Glutamatergic neuron (in vitro differentiated cells): ENCODE measurements around the gene TEX51. TPM values are rescaled to one million over a fixed set of nuclear protein-coding genes. Genes with fewer than 3 reads are reported as not detected.

Experiments used
- DNase-seq: peaks from one replicate; pipeline ENCODE4 v3.0.0; 2022
- H3K27ac Mint-ChIP-seq: one replicate; pipeline ENCODE4 v1.8.0; 2020; ENCODE audit warnings: mild to moderate bottlenecking, mixed read lengths, inconsistent platforms; ENCODE audit not compliant: unreplicated experiment
- H3K27me3 Mint-ChIP-seq: one replicate; pipeline ENCODE4 v1.8.0; 2020; ENCODE audit warnings: mild to moderate bottlenecking, moderate library complexity, mixed read lengths, inconsistent platforms; ENCODE audit not compliant: unreplicated experiment
- H3K36me3 Mint-ChIP-seq: one replicate; pipeline ENCODE4 v1.8.0; 2020; ENCODE audit warnings: mild to moderate bottlenecking, mixed read lengths, inconsistent platforms; ENCODE audit not compliant: unreplicated experiment
- H3K4me1 Mint-ChIP-seq: one replicate; pipeline ENCODE4 v1.8.0; 2020; ENCODE audit warnings: mild to moderate bottlenecking, low read depth, mixed read lengths, inconsistent platforms; ENCODE audit not compliant: unreplicated experiment
- H3K4me3 Mint-ChIP-seq: one replicate; pipeline ENCODE4 v1.8.0; 2020; ENCODE audit warnings: mild to moderate bottlenecking, mixed read lengths, inconsistent platforms; ENCODE audit not compliant: unreplicated experiment
- H3K9me3 Mint-ChIP-seq: one replicate; pipeline ENCODE4 v1.8.0; 2020; ENCODE audit warnings: mild to moderate bottlenecking, moderate library complexity, mixed read lengths, inconsistent platforms; ENCODE audit not compliant: unreplicated experiment
- CTCF ChIP-seq: fragments of 200-600 bp; sonication (generic); IDR thresholded peaks from one replicate; pipeline ENCODE4 v1.5.0; 2021; ENCODE audit not compliant: partially characterized antibody, unreplicated experiment
- total RNA-seq: library from RNA; stranded (reverse); fragmentation: NEBNext Ultra II Directional; extraction: Animal tissue kit (Norgen Biotek cat#: 25700); gene quantifications from one replicate; pipeline ENCODE4 v1.2.1, GENCODE V29; 2021; ENCODE audit not compliant: unreplicated experiment

The TEX51 gene
- total RNA-seq, 1 donor from 2014 or later: not detected

GRCh38 chr2:126887506-126887905, 11.2 kb upstream of the TEX51 start:
- no peak for DNase-seq
- Mint-ChIP-seq H3K36me3 (no peaks in the 10 kb centered on the region), H3K4me3 (no peak overlapping the region), H3K4me1 (peaks cover 12% of the 10 kb centered on the region), H3K27ac (no peak overlapping the region), H3K27me3 (peaks cover 16% of the 10 kb centered on the region), H3K9me3 (peaks cover 13% of the 10 kb centered on the region)
- no peak for TF ChIP-seq CTCF

GRCh38 chr2:126888046-126888445, 10.6 kb upstream of the TEX51 start:
- Mint-ChIP-seq H3K36me3 (no peaks in the 10 kb centered on the region), H3K4me1 (peaks cover 12% of the 10 kb centered on the region), H3K9me3 (peaks cover 13% of the 10 kb centered on the region), H3K27ac (no peak overlapping the region), H3K4me3 (no peak overlapping the region), H3K27me3 (peaks cover 18% of the 10 kb centered on the region)
- TF ChIP-seq CTCF: no peak
- no peak for DNase-seq

- Mint-ChIP-seq H3K4me1 (peaks cover 12% of the 10 kb centered on the region), H3K36me3 (no peaks in the 10 kb centered on the region)
Measured at GRCh38 chr2:126889071-126889470, 9.6 kb upstream of the TEX51 start.

GRCh38 chr2:126889496-126890135, 9.1 kb upstream of the TEX51 start:
- peak overlapping the region; percentile 11 for H3K4me3 Mint-ChIP-seq
- DNase-seq: peak; percentile 40

More at GRCh38 chr2:126889071-126889470, 9.6 kb upstream of the TEX51 start:
- no peak for TF ChIP-seq CTCF
- Mint-ChIP-seq H3K27ac (no peak overlapping the region), H3K4me3 (no peak overlapping the region), H3K9me3 (peaks cover 11% of the 10 kb centered on the region), H3K27me3 (peaks cover 15% of the 10 kb centered on the region)
- no peak for DNase-seq

More at GRCh38 chr2:126889496-126890135, 9.1 kb upstream of the TEX51 start:
- Mint-ChIP-seq H3K9me3 (peaks cover 11% of the 10 kb centered on the region), H3K27ac (no peak overlapping the region), H3K27me3 (peaks cover 15% of the 10 kb centered on the region), H3K4me1 (peaks cover 12% of the 10 kb centered on the region), H3K36me3 (no peaks in the 10 kb centered on the region)
- TF ChIP-seq CTCF: no peak
